Bladder microvascular endothelial cell (primary cell): ENCODE measurements around the gene ADD3. TPM values are rescaled to one million over a fixed set of nuclear protein-coding genes. Genes with fewer than 3 reads are reported as not detected.

Experiments
- total RNA-seq: library from RNA; depleted of rRNA; stranded (reverse); fragments of >200 nt; gene quantifications from 2 replicates; pipeline ENCODE4 v1.2.3, GENCODE V29; 2014

Gene ADD3, protein sequence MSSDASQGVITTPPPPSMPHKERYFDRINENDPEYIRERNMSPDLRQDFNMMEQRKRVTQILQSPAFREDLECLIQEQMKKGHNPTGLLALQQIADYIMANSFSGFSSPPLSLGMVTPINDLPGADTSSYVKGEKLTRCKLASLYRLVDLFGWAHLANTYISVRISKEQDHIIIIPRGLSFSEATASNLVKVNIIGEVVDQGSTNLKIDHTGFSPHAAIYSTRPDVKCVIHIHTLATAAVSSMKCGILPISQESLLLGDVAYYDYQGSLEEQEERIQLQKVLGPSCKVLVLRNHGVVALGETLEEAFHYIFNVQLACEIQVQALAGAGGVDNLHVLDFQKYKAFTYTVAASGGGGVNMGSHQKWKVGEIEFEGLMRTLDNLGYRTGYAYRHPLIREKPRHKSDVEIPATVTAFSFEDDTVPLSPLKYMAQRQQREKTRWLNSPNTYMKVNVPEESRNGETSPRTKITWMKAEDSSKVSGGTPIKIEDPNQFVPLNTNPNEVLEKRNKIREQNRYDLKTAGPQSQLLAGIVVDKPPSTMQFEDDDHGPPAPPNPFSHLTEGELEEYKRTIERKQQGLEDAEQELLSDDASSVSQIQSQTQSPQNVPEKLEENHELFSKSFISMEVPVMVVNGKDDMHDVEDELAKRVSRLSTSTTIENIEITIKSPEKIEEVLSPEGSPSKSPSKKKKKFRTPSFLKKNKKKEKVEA
- total RNA-seq, result 56.7 and 392 TPM in 2 replicates

GRCh38 chr10:110007701-110008517, at the start of gene ADD3:
TSS of gene ADD3 (plus strand) at chr10:110007984. CDS start at chr10:110100654, 92,670 bp downstream.

Other genes with a start within 250 kb of the ADD3 start
- gene XPNPEP1, start 84.5 kb upstream of the ADD3 start, total RNA-seq, result 142 and 259 TPM in 2 replicates
- 4.2 and 9.9 TPM in 2 replicates for gene MXI1, start 199.6 kb downstream of the ADD3 start, total RNA-seq